Parathyroid adenoma (tissue), 2 donors: Measurements from ENCODE around the gene PTPRD.

ENCODE experiments used
- H2AFZ ChIP-seq: fragments of 300-600 bp; sonication (generic); one replicate; pipeline ENCODE4 v1.7.0; 2017; ENCODE audit warnings: antibody characterized with exemption, mild to moderate bottlenecking
- H3K27ac ChIP-seq: fragments of 300-600 bp; sonication (generic); one replicate; pipeline ENCODE4 v1.7.0; 2017
- H3K27me3 ChIP-seq: fragments of 300-600 bp; sonication (generic); one replicate; pipeline ENCODE4 v1.7.0; 2017; ENCODE audit warnings: low read length; ENCODE audit not compliant: control insufficient read depth, insufficient read depth
- H3K36me3 ChIP-seq: fragments of 300-600 bp; sonication (generic); one replicate; pipeline ENCODE4 v1.7.0; 2017; ENCODE audit warnings: low read length; ENCODE audit not compliant: control insufficient read depth, insufficient read depth
- H3K4me1 ChIP-seq: fragments of 300-600 bp; sonication (generic); one replicate; pipeline ENCODE4 v1.7.0; 2017; ENCODE audit warnings: control low read depth
- H3K4me2 ChIP-seq: fragments of 300-600 bp; sonication (generic); one replicate; pipeline ENCODE4 v1.7.0; 2017; ENCODE audit warnings: low read length
- H3K4me3 ChIP-seq: fragments of 300-600 bp; sonication (generic); one replicate; pipeline ENCODE4 v1.7.0; 2017; ENCODE audit warnings: low read depth, low read length
- H3K79me2 ChIP-seq: fragments of 300-600 bp; sonication (generic); one replicate; pipeline ENCODE4 v1.7.0; 2017; ENCODE audit warnings: control low read depth
- H3K9ac ChIP-seq: fragments of 300-600 bp; sonication (generic); one replicate; pipeline ENCODE4 v1.7.0; 2017; ENCODE audit warnings: mild to moderate bottlenecking
- H3K9me3 ChIP-seq: fragments of 300-600 bp; sonication (generic); one replicate; pipeline ENCODE4 v1.7.0; 2017; ENCODE audit warnings: low read length; ENCODE audit not compliant: control insufficient read depth
- TF ChIP-seq, protein P1 (sequence below): fragments of 300-600 bp; sonication (generic); IDR thresholded peaks from one replicate; pipeline ENCODE4 v1.7.0; 2017; ENCODE audit warnings: antibody characterized with exemption, mild to moderate bottlenecking
- donor health status: primary hyperparathyroidism.

Gene PTPRD

GRCh38 chr9:10237584-10237983, 375.2 kb downstream of the PTPRD start:
- Histone ChIP-seq H3K4me2 (no peak overlapping the region), H3K4me3 (no peak overlapping the region), H3K9me3 (no peaks in the 10 kb centered on the region), H3K79me2 (no peaks in the 10 kb centered on the region), H3K36me3 (no peaks in the 10 kb centered on the region), H3K4me1 (no peaks in the 10 kb centered on the region), H2AFZ (no peak overlapping the region), H3K27ac (no peak overlapping the region), H3K9ac (no peak overlapping the region), H3K27me3 (no peaks in the 10 kb centered on the region)
- TF ChIP-seq, protein P1, sequence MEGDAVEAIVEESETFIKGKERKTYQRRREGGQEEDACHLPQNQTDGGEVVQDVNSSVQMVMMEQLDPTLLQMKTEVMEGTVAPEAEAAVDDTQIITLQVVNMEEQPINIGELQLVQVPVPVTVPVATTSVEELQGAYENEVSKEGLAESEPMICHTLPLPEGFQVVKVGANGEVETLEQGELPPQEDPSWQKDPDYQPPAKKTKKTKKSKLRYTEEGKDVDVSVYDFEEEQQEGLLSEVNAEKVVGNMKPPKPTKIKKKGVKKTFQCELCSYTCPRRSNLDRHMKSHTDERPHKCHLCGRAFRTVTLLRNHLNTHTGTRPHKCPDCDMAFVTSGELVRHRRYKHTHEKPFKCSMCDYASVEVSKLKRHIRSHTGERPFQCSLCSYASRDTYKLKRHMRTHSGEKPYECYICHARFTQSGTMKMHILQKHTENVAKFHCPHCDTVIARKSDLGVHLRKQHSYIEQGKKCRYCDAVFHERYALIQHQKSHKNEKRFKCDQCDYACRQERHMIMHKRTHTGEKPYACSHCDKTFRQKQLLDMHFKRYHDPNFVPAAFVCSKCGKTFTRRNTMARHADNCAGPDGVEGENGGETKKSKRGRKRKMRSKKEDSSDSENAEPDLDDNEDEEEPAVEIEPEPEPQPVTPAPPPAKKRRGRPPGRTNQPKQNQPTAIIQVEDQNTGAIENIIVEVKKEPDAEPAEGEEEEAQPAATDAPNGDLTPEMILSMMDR: no peak

GRCh38 chr9:10236161-10236560, 376.6 kb downstream of the PTPRD start:
- Histone ChIP-seq H3K4me3 (no peak overlapping the region), H3K27ac (no peak overlapping the region), H3K36me3 (no peaks in the 10 kb centered on the region), H3K79me2 (no peaks in the 10 kb centered on the region), H3K27me3 (no peaks in the 10 kb centered on the region), H3K9ac (no peak overlapping the region), H2AFZ (no peak overlapping the region), H3K9me3 (no peaks in the 10 kb centered on the region), H3K4me2 (no peak overlapping the region), H3K4me1 (no peaks in the 10 kb centered on the region)
- TF ChIP-seq, protein P1: no peak

DNA sequence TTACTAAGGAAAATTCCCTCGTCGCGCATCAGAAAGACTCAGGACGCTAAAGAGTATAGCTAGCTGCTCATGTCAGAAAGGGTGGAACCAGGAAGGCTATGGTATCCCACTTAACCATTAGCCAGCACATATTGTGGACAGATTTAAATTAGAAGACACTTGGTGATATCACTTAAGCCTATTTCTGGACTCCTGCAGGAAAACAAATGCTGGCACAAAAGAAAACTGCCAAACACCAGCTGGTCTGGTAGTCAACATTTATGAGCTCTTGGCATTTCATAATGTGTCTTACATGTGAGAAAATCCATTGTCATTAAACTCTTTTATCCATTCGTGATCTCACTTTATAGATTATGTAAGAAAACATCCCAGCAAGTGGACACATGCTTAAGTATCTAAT, 377.4 kb downstream of the PTPRD start:
- H3K79me2 ChIP-seq: no peaks in the 10 kb centered on the region
- no peaks in the 10 kb centered on the region for H3K9me3 ChIP-seq
- H3K27me3 ChIP-seq: no peaks in the 10 kb centered on the region
- no peak overlapping the region for H3K9ac ChIP-seq
- no peak overlapping the region for H3K4me3 ChIP-seq
- TF ChIP-seq, protein P1: no peak
- H3K27ac ChIP-seq: no peak overlapping the region
- no peak overlapping the region for H2AFZ ChIP-seq
- no peaks in the 10 kb centered on the region for H3K4me1 ChIP-seq
- no peak overlapping the region for H3K4me2 ChIP-seq
- no peaks in the 10 kb centered on the region for H3K36me3 ChIP-seq

DNA sequence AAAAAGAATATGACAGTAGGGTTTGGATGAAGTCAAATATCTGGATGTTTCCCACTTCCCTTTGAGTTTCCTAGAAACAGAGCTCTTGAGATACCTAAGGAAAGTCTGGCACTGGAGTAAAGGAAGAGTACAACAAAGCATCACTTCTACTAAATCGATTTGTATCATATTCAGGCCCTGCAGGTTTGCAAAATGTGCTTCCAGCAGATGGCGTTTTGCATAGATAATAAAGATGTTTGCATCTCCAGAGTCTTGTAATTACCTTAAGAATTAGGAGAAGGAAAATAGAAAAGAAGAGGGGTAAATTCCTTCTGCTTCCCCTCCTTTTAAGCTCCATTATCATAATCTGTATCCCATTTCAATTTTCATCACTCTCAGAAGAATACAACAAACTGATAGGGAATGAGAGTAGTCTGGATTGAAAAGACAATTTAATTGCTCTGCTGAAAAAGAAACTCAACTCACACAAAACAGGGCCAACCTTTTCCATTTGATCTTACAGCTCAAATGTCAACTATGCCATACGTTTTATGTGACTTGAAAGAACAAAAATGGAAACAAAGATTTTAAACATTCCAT, 380.4 kb downstream of the PTPRD start:
- Histone ChIP-seq H3K9ac (no peak overlapping the region), H3K79me2 (no peaks in the 10 kb centered on the region), H3K9me3 (no peaks in the 10 kb centered on the region), H3K4me3 (no peak overlapping the region), H3K27me3 (no peaks in the 10 kb centered on the region), H2AFZ (no peak overlapping the region), H3K27ac (no peak overlapping the region), H3K4me1 (no peaks in the 10 kb centered on the region), H3K36me3 (no peaks in the 10 kb centered on the region), H3K4me2 (no peak overlapping the region)
- TF ChIP-seq, protein P1: no peak

- Histone ChIP-seq H3K4me1 (no peaks in the 10 kb centered on the region), H3K9me3 (no peaks in the 10 kb centered on the region), H3K27me3 (no peaks in the 10 kb centered on the region), H2AFZ (no peak overlapping the region), H3K9ac (no peak overlapping the region), H3K4me2 (no peak overlapping the region), H3K4me3 (no peak overlapping the region), H3K27ac (no peak overlapping the region), H3K79me2 (no peaks in the 10 kb centered on the region), H3K36me3 (no peaks in the 10 kb centered on the region)
- TF ChIP-seq, protein P1: no peak
Observed at GRCh38 chr9:10230512-10230911, 382.3 kb downstream of the PTPRD start.
